WTC11 (cell line): ENCODE measurements around the gene NXPE3. TPM values are rescaled to one million over a fixed set of nuclear protein-coding genes. Genes with fewer than 3 reads are reported as not detected.

Source experiments
- ATAC-seq: fragments of 200-7000 bp; cut with Tn5 transposase; 2 replicates; pipeline ENCODE4 v1.10.0; 2021; ENCODE audit warnings: mild to moderate bottlenecking, moderate library complexity
- CTCF ChIA-PET: fragments of 300-600 bp; sonication (Branson Sonifier 250); formaldehyde crosslinking; loops from one replicate; lab custom pipeline; 2021; ENCODE audit warnings: antibody characterized with exemption; lab: Charles Lee
- POLR2A ChIA-PET: fragments of 350-600 bp; sonication (Branson Sonifier 250); formaldehyde crosslinking; loops from one replicate; lab custom pipeline; 2021; ENCODE audit warnings: antibody characterized with exemption; lab: Charles Lee
- DNase-seq: peaks from one replicate; pipeline ENCODE4 v3.0.0; 2021; ENCODE audit warnings: low spot score
- H3K27ac Mint-ChIP-seq: 2 replicates; pipeline ENCODE4 v1.8.0; 2021; ENCODE audit warnings: mixed read lengths
- H3K27me3 Mint-ChIP-seq: 2 replicates; pipeline ENCODE4 v1.8.0; 2021; ENCODE audit warnings: low read depth, mild to moderate bottlenecking, moderate library complexity, mixed read lengths
- H3K36me3 Mint-ChIP-seq: 2 replicates; pipeline ENCODE4 v1.8.0; 2021; ENCODE audit warnings: mixed read lengths
- H3K4me1 Mint-ChIP-seq: 2 replicates; pipeline ENCODE4 v1.8.0; 2022; ENCODE audit warnings: mixed read lengths
- H3K4me3 Mint-ChIP-seq: 2 replicates; pipeline ENCODE4 v1.8.0; 2021; ENCODE audit warnings: mild to moderate bottlenecking, moderate library complexity, mixed read lengths
- H3K9me3 Mint-ChIP-seq: 2 replicates; pipeline ENCODE4 v1.8.0; 2021; ENCODE audit warnings: mixed read lengths
- CBFB ChIP-seq: sonication (generic); formaldehyde crosslinking; IDR thresholded peaks from 2 replicates; pipeline ENCODE4 v1.8.1; 2022; ENCODE audit warnings: mild to moderate bottlenecking, low read depth, missing genetic modification reagents
- ELF4 ChIP-seq: sonication (generic); formaldehyde crosslinking; IDR thresholded peaks from 2 replicates; pipeline ENCODE4 v1.8.1; 2022; ENCODE audit warnings: low read depth, mild to moderate bottlenecking, moderate library complexity, missing genetic modification reagents
- EMX1 ChIP-seq: fragments of 250-450 bp; sonication (Bioruptor Pico); IDR thresholded peaks from 2 replicates; pipeline ENCODE4 v1.8.0; 2021; ENCODE audit warnings: mild to moderate bottlenecking
- FOXJ3 ChIP-seq: sonication (generic); formaldehyde crosslinking; IDR thresholded peaks from 2 replicates; pipeline ENCODE4 v1.9.0; 2021; ENCODE audit warnings: missing genetic modification reagents, mild to moderate bottlenecking, borderline replicate concordance
- FOXK1 ChIP-seq: sonication (generic); formaldehyde crosslinking; IDR thresholded peaks from 2 replicates; pipeline ENCODE4 v1.8.0; 2022; ENCODE audit warnings: mild to moderate bottlenecking, moderate library complexity, missing genetic modification reagents
- FOXP1 ChIP-seq: sonication (generic); formaldehyde crosslinking; IDR thresholded peaks from 2 replicates; pipeline ENCODE4 v1.8.0; 2022; ENCODE audit warnings: missing genetic modification reagents, mild to moderate bottlenecking, moderate library complexity, borderline replicate concordance
- GABPB1 ChIP-seq: sonication (generic); formaldehyde crosslinking; IDR thresholded peaks from 2 replicates; pipeline ENCODE4 v1.8.1; 2023; ENCODE audit warnings: mild to moderate bottlenecking, missing genetic modification reagents
- GRHL2 ChIP-seq: fragments of 250-450 bp; sonication (Bioruptor Pico); IDR thresholded peaks from 2 replicates; pipeline ENCODE4 v1.8.0; 2022; ENCODE audit warnings: mild to moderate bottlenecking, moderate library complexity; ENCODE audit not compliant: insufficient replicate concordance, severe bottlenecking
- IRF2 ChIP-seq: sonication (generic); formaldehyde crosslinking; IDR thresholded peaks from 2 replicates; pipeline ENCODE4 v1.8.0; 2022; ENCODE audit warnings: low read depth, missing genetic modification reagents, borderline replicate concordance
- NFE2L1 ChIP-seq: sonication (generic); formaldehyde crosslinking; IDR thresholded peaks from 2 replicates; pipeline ENCODE4 v1.8.1; 2023; ENCODE audit warnings: missing genetic modification reagents
- NFYB ChIP-seq: sonication (generic); formaldehyde crosslinking; conservative IDR thresholded peaks from 2 replicates; pipeline ENCODE4 v1.8.0; 2022; ENCODE audit warnings: low read depth, missing genetic modification reagents
- NR1H2 ChIP-seq: sonication (generic); formaldehyde crosslinking; IDR thresholded peaks from 2 replicates; pipeline ENCODE4 v1.9.0; 2021; ENCODE audit warnings: mild to moderate bottlenecking, moderate library complexity, missing genetic modification reagents
- RELA ChIP-seq: sonication (generic); formaldehyde crosslinking; IDR thresholded peaks from 2 replicates; pipeline ENCODE4 v1.8.1; 2022; ENCODE audit warnings: missing genetic modification reagents, mild to moderate bottlenecking, borderline replicate concordance
- SMAD4 ChIP-seq: sonication (generic); formaldehyde crosslinking; IDR thresholded peaks from 2 replicates; pipeline ENCODE4 v1.8.0; 2022; ENCODE audit warnings: mild to moderate bottlenecking, missing genetic modification reagents
- SP1 ChIP-seq: sonication (generic); formaldehyde crosslinking; conservative IDR thresholded peaks from 2 replicates; pipeline ENCODE4 v1.8.1; 2022; ENCODE audit warnings: missing genetic modification reagents
- ZBTB21 ChIP-seq: sonication (generic); formaldehyde crosslinking; IDR thresholded peaks from 2 replicates; pipeline ENCODE4 v1.8.1; 2023; ENCODE audit warnings: mild to moderate bottlenecking, missing genetic modification reagents, borderline replicate concordance
- ZNF138 ChIP-seq: sonication (generic); formaldehyde crosslinking; conservative IDR thresholded peaks from 2 replicates; pipeline ENCODE4 v1.8.1; 2022; ENCODE audit warnings: mild to moderate bottlenecking, moderate library complexity, missing genetic modification reagents
- ZNF423 ChIP-seq: fragments of 250-450 bp; sonication (Bioruptor Pico); IDR thresholded peaks from 2 replicates; pipeline ENCODE4 v2.1.2; 2022; ENCODE audit warnings: mild to moderate bottlenecking, moderate library complexity
- total RNA-seq: library from RNA; stranded (reverse); gene quantifications from 3 replicates; pipeline ENCODE4 v1.2.3, GENCODE V29; 2021
- TF ChIP-seq, protein P1 (sequence below): sonication (generic); formaldehyde crosslinking; IDR thresholded peaks from 2 replicates; pipeline ENCODE4 v1.8.1; 2022; ENCODE audit warnings: low read depth, missing genetic modification reagents, borderline replicate concordance
- TF ChIP-seq, protein P2 (sequence below): sonication (generic); formaldehyde crosslinking; IDR thresholded peaks from 2 replicates; pipeline ENCODE4 v1.8.0; 2022; ENCODE audit warnings: mild to moderate bottlenecking, missing genetic modification reagents
- TF ChIP-seq, protein P3 (sequence below): sonication (generic); formaldehyde crosslinking; IDR thresholded peaks from 2 replicates; pipeline ENCODE4 v1.8.1; 2023; ENCODE audit warnings: mild to moderate bottlenecking, missing genetic modification reagents, moderate library complexity
- TF ChIP-seq, protein P4 (sequence below): sonication (generic); formaldehyde crosslinking; IDR thresholded peaks from 2 replicates; pipeline ENCODE4 v1.8.1; 2022; ENCODE audit warnings: missing genetic modification reagents, borderline replicate concordance

The NXPE3 gene
- total RNA-seq, 1 experiment from 2014 or later: 13.9 TPM

DNA sequence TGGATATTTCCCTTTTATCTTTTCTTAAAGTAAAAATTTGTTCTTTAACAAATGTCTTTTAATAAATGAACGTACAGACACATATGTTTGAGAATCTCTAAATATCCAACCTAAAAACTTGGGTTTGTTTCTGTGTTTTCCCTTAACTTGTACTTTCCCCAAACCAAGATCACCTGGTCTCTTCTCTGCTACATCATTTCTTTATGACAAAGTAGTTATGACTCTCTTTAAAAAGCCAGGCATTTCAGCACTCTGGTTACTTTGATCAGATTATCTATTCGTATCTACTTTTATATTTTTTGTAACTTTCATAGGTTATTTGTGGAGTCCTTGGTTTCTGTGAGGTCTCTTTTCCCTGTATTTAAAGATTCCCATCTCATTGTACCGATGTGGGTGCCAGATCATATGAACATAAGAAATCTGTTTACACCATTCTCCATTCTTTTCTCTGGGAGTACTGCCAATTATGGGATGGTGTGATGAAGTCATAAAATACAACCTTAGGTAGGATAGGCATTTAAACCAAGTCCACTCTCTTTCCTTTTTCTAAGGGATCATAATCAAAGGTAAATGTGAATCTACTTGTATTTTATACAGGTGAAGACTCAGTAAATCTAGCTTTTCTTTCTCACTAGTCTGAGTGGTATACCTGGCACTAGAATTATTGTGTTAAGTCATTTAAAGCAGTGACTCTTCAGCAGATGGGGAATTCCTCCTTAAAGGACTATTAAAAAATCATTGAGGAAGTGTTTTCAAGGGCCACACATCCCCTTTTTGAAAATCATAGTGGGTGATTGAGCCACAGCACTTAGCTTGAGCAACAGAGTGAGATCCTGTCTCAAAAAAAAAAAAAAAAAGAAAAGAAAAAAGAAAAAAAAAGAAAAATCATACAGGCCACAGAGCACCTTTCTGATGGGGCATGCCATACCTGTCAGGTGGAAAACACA is 57.9 kb downstream of the NXPE3 start:
- CTCF ChIA-PET: no interaction called here
- ATAC-seq: no peak

DNA sequence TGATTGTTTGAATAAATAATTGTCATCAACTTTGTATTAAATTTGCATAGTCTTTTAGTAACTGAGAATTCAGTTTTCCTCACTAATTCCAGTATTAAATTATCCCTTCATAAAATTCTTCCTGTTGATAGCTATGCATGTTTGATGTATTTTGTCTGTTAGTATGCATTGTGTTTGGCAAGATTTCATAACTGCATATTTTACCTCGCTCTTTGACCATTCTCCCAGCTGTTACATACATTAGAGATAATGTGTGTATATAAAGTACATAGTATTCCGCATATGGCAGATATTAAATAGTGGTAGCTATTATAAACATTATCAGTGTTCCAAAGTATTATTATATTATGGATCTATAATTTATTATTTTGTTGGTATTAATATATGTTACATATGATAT is 59.7 kb downstream of the NXPE3 start:
- ChIA-PET CTCF (no interaction called here), POLR2A (interaction anchor here (1.2 kb wide), 1 partner anchor 11 kb away, joined by 5 read pairs; the partner anchor contains the start of gene NFKBIZ)
- TF ChIP-seq NFE2L1 (CRISPR knock-in tag) (no peak), ZNF423 (CRISPR knock-in tag) (no peak), NR1H2 (CRISPR knock-in tag) (no peak)
- Mint-ChIP-seq H3K27ac (no peak overlapping the region), H3K36me3 (no peaks in the 10 kb centered on the region), H3K4me3 (no peak overlapping the region), H3K9me3 (no peaks in the 10 kb centered on the region), H3K4me1 (peaks cover 43% of the 10 kb centered on the region), H3K27me3 (no peaks in the 10 kb centered on the region; the same call in 1 of the 2 replicates)
- no peak for DNase-seq
- ATAC-seq: no peak

More for the DNA sequence above, 57.9 kb downstream of the NXPE3 start:
- Mint-ChIP-seq H3K4me3 (no peak overlapping the region), H3K27me3 (no peaks in the 10 kb centered on the region), H3K36me3 (no peaks in the 10 kb centered on the region)
- POLR2A ChIA-PET: no interaction called here
- TF ChIP-seq, protein P1, sequence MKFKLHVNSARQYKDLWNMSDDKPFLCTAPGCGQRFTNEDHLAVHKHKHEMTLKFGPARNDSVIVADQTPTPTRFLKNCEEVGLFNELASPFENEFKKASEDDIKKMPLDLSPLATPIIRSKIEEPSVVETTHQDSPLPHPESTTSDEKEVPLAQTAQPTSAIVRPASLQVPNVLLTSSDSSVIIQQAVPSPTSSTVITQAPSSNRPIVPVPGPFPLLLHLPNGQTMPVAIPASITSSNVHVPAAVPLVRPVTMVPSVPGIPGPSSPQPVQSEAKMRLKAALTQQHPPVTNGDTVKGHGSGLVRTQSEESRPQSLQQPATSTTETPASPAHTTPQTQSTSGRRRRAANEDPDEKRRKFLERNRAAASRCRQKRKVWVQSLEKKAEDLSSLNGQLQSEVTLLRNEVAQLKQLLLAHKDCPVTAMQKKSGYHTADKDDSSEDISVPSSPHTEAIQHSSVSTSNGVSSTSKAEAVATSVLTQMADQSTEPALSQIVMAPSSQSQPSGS (CRISPR knock-in tag): no peak
- TF ChIP-seq, protein P2, sequence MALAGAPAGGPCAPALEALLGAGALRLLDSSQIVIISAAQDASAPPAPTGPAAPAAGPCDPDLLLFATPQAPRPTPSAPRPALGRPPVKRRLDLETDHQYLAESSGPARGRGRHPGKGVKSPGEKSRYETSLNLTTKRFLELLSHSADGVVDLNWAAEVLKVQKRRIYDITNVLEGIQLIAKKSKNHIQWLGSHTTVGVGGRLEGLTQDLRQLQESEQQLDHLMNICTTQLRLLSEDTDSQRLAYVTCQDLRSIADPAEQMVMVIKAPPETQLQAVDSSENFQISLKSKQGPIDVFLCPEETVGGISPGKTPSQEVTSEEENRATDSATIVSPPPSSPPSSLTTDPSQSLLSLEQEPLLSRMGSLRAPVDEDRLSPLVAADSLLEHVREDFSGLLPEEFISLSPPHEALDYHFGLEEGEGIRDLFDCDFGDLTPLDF: no peak
- TF ChIP-seq ZNF423 (CRISPR knock-in tag) (no peak), ELF4 (CRISPR knock-in tag) (no peak), ZBTB21 (no peak), NFYB (CRISPR knock-in tag) (no peak), NR1H2 (CRISPR knock-in tag) (no peak), CBFB (no peak), ZNF138 (CRISPR knock-in tag) (no peak), RELA (CRISPR knock-in tag) (no peak), NFE2L1 (CRISPR knock-in tag) (no peak), IRF2 (CRISPR knock-in tag) (no peak)
- TF ChIP-seq, protein P3, sequence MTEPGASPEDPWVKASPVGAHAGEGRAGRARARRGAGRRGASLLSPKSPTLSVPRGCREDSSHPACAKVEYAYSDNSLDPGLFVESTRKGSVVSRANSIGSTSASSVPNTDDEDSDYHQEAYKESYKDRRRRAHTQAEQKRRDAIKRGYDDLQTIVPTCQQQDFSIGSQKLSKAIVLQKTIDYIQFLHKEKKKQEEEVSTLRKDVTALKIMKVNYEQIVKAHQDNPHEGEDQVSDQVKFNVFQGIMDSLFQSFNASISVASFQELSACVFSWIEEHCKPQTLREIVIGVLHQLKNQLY (CRISPR knock-in tag): no peak
- TF ChIP-seq, all 79 proteins: peak for 0
- H3K4me1 Mint-ChIP-seq: peaks cover 29% of the 10 kb centered on the region
- no peak overlapping the region for H3K27ac Mint-ChIP-seq
- DNase-seq: no peak
- H3K9me3 Mint-ChIP-seq: no peaks in the 10 kb centered on the region

DNA sequence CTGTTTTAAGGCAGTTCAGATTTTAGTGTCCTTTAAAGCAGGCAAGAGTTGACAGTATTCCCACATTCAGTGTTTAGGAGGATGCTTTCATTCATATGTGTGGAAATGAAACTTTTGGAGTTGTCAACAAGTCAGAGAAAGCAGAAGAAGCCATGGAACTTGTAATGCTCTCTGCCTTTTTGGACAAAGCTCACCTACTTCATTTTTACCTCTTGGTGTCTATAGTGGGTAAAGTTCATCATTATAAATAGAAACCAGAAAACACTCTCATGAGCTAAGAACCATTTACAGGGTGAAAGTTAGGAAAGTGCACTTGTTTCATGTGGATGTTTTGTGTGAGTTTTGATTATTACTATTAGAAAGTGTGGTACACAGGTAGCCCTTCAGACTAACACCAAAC is 61.1 kb downstream of the NXPE3 start:
- no peaks in the 10 kb centered on the region; the same call in 1 of the 2 replicates for H3K27me3 Mint-ChIP-seq
- ATAC-seq (no peak), DNase-seq (no peak)
- ChIA-PET CTCF (no interaction called here), POLR2A (interaction anchor here (1.5 kb wide), 1 partner anchor 9 kb away, joined by 4 read pairs; the partner anchor contains the start of gene NFKBIZ)
- no peaks in the 10 kb centered on the region for H3K36me3 Mint-ChIP-seq
- no peak for TF ChIP-seq FOXK1 (CRISPR knock-in tag)
- no peak for TF ChIP-seq EMX1 (CRISPR knock-in tag)
- TF ChIP-seq FOXP1 (CRISPR knock-in tag): no peak
- TF ChIP-seq GABPB1: no peak
- no peak for TF ChIP-seq SMAD4 (CRISPR knock-in tag)
- TF ChIP-seq FOXJ3: no peak
- no peak for TF ChIP-seq CBFB
- no peak for TF ChIP-seq SP1 (CRISPR knock-in tag)
- TF ChIP-seq GRHL2 (CRISPR knock-in tag): no peak
- TF ChIP-seq, protein P4, sequence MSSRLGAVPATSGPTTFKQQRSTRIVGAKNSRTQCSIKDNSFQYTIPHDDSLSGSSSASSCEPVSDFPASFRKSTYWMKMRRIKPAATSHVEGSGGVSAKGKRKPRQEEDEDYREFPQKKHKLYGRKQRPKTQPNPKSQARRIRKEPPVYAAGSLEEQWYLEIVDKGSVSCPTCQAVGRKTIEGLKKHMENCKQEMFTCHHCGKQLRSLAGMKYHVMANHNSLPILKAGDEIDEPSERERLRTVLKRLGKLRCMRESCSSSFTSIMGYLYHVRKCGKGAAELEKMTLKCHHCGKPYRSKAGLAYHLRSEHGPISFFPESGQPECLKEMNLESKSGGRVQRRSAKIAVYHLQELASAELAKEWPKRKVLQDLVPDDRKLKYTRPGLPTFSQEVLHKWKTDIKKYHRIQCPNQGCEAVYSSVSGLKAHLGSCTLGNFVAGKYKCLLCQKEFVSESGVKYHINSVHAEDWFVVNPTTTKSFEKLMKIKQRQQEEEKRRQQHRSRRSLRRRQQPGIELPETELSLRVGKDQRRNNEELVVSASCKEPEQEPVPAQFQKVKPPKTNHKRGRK (CRISPR knock-in tag): no peak
- no peaks in the 10 kb centered on the region for H3K9me3 Mint-ChIP-seq
- H3K27ac Mint-ChIP-seq: peak overlapping the region; percentile 5; the same call in 1 of the 2 replicates
- H3K4me3 Mint-ChIP-seq: no peak overlapping the region
- peaks cover 49% of the 10 kb centered on the region for H3K4me1 Mint-ChIP-seq
